Activated CD4-positive, alpha-beta T cell treated with anti-CD3 and anti-CD28 coated beads, Interleukin-2, amount 50 U/mL, for 16 hours (primary cell): ENCODE data around the gene PRAMEF5.
"Not testable (repeated sequence)": the region's sequence is repeated elsewhere in the genome, so short reads cannot be mapped to it uniquely, and the experiment has no call there.

Source experiments
- DNase-seq: peaks from one replicate; pipeline ENCODE4 v3.0.0-alpha.2; 2020

Gene PRAMEF5

DNA sequence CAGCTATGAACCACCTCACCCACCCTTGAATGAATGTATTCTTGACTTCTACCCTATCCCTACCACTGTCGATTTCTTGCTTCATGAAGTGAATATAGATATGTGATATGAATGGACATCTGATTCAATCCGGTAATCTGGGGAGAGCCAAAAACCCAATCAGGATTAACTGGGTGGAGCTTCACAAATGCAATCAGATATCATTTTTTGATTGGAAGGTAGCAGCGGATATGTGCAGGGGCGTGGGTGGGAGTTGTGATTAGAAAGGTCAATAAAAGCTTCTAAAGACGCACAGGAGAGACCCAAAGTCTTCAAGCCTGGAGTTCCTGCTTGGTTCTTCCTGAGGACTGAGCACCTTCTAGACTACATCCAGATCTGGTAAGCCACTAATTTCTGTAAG lies at the start of gene PRAMEF5:
TSS of gene PRAMEF5 (plus strand) at position 301 of the 400 bp plus-strand sequence. CDS start 5,071 bp downstream, outside the sequence.
- DNase-seq: not testable (repeated sequence)

GRCh38 chr1:13208712-13209111 lies 45.3 kb upstream of the PRAMEF5 start:
- not testable (repeated sequence) for DNase-seq

- DNase-seq: not testable (repeated sequence)
Observed at GRCh38 chr1:13216619-13217018, 37.4 kb upstream of the PRAMEF5 start.

DNA sequence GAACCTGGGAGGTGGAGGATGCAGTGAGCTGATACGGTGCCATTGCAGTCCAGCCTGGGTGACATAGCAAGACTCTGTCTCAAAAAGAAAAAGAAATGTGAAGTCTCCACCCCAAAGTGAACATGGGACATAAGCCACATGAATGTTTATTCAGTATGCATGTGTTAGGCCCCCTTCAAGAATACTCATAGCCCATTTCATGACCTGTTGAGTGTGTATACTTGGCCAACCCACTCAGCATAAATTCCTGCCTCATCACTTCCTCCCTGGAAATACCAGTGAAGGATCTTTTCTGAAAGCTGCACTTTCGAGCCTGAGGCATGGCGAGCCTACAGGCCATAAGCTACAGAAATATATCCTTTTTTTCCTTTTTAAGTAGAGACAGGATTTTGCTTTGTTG lies 34.8 kb upstream of the PRAMEF5 start:
- DNase-seq: not testable (repeated sequence)

- DNase-seq: not testable (repeated sequence)
Observed at GRCh38 chr1:13222788-13223187, 31.2 kb upstream of the PRAMEF5 start.

DNA sequence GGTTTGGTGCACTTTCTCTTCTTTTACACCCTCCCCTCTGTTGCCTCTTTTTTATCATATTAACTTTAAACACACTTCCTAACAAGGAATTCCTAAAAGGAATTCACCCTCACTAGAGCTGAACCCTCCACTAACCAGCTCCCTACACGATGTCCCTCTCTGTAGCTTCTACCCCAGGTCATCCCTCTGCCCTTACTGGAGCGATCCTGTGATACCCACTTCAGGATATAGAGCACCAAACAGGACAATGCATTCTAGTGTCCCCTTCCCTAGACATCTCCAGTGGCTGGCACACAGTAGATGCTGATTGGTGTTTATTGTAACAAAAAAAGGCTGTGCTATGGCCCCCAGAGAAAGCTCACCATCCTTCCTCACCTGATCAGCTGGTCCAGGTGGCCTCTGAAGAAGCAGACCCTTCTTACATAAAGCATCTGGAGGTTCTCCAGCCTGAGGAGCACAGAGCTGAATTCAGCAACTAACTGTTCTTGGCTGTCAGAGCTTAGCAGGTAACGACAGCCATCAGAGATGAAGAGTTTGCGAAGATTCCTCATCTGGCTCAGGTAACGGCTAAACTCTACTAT lies 29.4 kb upstream of the PRAMEF5 start:
- DNase-seq: no peak

GRCh38 chr1:13225675-13226204 lies 28.3 kb upstream of the PRAMEF5 start, which contains the start of gene PRAMEF18:
Gene PRAMEF18, minus strand, starts transcription at chr1:13226154. Its CDS starts 48 bp downstream, at chr1:13226106.
- not testable (repeated sequence) for DNase-seq

- DNase-seq: not testable (repeated sequence)
Observed at GRCh38 chr1:13227271-13228055, 26.5 kb upstream of the PRAMEF5 start.

DNA sequence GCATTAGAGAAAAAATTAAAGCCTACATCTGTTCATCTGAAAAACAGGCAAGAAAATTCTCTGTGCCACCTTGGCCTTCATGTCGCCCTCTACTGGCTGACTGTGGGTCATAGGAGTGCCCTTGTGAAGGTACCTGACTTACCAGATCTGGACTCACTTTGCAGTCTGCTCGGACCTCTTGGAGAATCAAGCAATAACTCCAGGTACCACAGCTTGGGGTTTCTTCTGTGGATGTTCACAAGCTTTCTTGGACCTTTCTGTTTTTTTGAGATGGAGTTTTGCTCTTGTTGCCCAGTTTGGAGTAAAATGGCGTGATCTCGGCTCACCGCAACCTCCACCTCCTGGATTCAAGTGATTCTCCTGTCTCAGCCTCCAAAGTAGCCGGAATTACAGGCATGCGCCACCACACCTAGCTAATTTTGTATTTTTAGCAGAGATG lies 25.6 kb upstream of the PRAMEF5 start:
- DNase-seq: peak; percentile 45

- DNase-seq: not testable (repeated sequence)
Observed at GRCh38 chr1:13230096-13230495, 23.9 kb upstream of the PRAMEF5 start.

DNA sequence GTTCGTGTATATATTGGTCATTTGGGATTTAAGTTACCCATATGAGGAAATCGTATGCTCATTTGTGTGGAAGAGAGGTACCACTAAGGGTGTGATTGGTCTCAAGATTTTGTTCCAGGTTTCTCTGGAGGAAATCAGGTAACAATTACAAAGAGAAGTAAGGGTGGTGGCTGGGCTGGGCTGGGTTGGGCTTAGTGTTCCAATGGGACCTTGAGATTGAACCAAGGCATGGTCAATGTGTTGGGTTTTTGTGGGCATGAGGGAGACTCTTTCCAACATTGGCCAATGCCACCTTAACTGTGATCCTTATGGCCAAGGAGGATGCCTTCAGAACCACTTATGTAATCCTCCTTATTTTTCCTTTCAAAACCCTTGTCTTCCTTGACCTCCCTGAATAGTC lies 23.4 kb upstream of the PRAMEF5 start:
- not testable (repeated sequence) for DNase-seq

GRCh38 chr1:13231061-13231750 lies 22.8 kb upstream of the PRAMEF5 start:
- not testable (repeated sequence) for DNase-seq

DNA sequence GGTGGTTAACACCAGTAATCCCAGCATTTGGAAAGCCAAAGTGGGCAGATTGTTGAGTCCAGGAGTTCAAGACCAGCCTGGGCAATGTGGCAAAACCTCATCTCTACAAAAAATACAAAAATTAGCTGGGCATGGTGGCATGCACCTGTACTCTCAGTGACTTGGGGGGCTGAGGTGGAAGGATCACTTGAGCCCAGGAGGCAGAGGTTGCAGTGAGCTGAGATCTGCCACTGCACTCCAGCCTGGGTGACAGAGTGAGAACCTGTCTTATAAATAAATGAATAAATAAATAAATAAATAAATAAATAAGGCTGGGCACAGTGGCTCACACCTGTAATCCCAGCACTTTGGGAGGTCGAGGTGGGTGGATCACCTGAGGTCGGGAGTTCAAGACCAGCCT lies 21.9 kb upstream of the PRAMEF5 start:
- DNase-seq: not testable (repeated sequence)

- DNase-seq: not testable (repeated sequence)
Observed at GRCh38 chr1:13234057-13234456, 19.9 kb upstream of the PRAMEF5 start.

DNA sequence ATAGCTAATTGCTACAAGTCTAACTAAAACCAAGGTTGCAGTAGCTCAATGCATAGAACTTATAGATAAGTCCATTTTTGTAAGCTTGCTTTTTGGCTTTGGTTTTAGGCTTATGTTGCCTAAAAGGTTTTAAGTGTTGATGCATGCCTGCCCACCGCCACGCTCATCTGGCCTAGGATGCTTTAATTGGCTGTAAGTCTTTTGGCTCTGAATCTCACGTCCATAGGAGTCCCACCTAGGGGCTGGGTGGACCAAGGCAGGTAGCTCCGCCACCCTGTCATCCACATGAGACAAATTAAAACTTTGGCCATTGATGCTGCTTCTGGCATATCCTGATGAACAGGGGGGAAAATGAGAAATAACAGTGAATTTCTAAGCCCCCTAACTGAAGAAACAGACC lies 16.4 kb upstream of the PRAMEF5 start:
- DNase-seq: not testable (repeated sequence)

GRCh38 chr1:13239633-13240032 lies 14.4 kb upstream of the PRAMEF5 start:
- not testable (repeated sequence) for DNase-seq

GRCh38 chr1:13243536-13244263 lies 10.3 kb upstream of the PRAMEF5 start:
- DNase-seq: not testable (repeated sequence)

DNA sequence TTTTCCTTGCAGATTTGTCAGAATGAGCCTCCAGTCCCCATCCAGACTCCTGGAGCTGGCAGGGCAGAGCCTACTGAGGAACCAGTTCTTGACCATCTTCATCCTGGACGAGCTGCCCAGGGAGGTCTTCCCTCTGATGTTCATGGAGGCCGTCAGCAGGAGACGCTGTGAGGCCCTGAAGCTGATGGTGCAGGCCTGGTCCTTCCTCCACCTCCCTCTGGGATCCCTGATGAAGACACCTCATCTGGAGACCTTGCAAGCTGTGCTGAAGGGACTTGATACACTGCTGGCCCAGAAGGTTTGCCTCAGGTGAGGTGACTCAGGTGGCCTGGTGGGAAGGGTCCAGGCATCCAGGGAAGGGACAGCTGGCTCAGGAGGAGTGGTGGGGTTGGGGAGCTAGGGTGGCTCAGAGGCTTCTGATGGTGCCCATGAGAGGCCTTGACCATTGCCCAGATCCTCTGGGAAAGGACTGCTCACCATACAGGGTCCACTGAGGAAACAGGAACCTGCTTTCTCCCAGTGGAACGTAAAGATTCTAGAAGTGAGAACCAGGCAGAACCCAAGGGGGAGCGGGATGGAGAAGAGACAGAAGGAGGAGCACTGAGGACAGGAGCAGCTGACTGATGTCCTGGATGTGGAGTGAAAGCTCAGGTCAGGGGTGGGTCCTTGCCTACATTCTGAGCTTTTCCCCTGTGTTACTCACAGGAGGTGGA lies 8.0 kb upstream of the PRAMEF5 start:
- DNase-seq: not testable (repeated sequence)

DNA sequence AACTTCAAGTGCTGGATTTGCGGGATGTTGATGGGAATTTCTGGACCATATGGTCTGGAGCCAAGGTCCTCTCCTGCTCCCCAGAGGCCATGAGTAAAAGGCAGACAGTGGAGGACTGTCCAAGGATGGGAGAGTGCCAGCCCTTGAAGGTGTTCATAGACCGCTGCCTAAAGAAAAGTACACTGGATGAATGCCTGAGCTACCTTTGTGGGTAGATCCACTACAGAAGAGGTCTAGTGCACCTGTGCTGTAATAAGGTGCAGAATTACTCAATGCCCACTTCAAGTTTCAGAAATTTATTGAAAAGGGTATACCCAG lies 7.5 kb upstream of the PRAMEF5 start:
- DNase-seq: not testable (repeated sequence)

DNA sequence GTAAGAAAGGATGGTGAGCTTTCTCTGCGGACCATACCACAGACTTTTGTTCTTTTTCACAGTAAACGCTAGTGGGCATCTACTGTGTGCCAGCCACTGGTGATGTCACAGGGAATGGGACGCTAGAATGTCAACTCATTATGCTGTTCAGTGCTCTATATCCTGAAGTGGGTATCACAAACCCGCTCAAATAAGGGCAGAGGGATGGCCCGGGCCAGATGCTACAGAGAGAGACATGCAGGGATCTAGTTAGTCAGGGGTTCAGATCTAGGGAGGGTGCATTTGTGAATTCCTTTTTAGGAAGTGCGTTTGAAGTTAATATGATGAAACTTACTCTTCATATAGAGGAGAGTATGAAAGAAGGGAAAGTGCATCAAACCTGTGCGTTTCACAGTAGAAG lies 6.9 kb upstream of the PRAMEF5 start:
- DNase-seq: not testable (repeated sequence)

DNA sequence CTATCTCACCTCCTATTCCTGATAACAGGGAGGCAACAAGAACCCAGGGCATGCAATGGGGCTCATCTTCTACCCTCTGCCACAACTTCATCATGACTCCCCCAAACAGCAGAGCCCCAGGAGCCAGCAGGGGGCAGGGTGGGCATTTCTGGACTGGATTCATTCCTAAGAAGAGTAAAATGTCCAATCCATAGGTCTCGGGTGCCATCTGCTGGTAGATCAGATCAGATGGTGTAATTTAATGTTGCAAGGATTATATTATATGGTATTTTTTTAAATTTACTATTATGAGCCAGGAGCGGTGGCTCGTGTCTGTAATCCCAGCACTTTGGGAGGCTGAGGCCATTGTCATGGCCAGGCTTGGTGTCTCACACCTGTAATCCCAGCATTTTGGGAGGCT lies 11.1 kb downstream of the PRAMEF5 start:
- DNase-seq: not testable (repeated sequence)

GRCh38 chr1:13277016-13277415 lies 23.0 kb downstream of the PRAMEF5 start:
- not testable (repeated sequence) for DNase-seq
